ENCODE data around the gene OR2A25. TPM values are rescaled to one million over a fixed set of nuclear protein-coding genes. Genes with fewer than 3 reads are reported as not detected.

The OR2A25 gene
- not detected in 2 replicates for total RNA-seq

GRCh38 chr7:144069511-144069910 lies at the start of gene OR2A25:
OR2A25 (plus strand) TSS chr7:144069811; CDS start chr7:144074220, 4,409 bp downstream.

GRCh38 chr7:144048648-144049047 lies 21.0 kb upstream of the OR2A25 start, which contains the start of gene OR2A5:
OR2A5 (plus strand) TSS chr7:144048948; CDS start chr7:144050402, 1,454 bp downstream.

GRCh38 chr7:144085978-144086377 lies 16.4 kb downstream of the OR2A25 start, which contains the start of gene OR2A12:
OR2A12 (plus strand) TSS chr7:144086278; CDS start chr7:144095108, 8,830 bp downstream.

GRCh38 chr7:144109283-144109682 lies 39.7 kb downstream of the OR2A25 start, which contains the start of gene OR2A2:
OR2A2 (plus strand) TSS chr7:144109583; CDS start chr7:144109583, 0 bp downstream.

GRCh38 chr7:144122876-144123275 lies 53.3 kb downstream of the OR2A25 start, which contains the start of gene OR2A14:
OR2A14 (plus strand) TSS chr7:144123176; CDS start chr7:144129113, 5,937 bp downstream.

Small RNA genes within 50 kb of the gene (small RNA-seq; reads per million reads assigned to genes)
- gene OR2A41P, result not detected

Other genes with a start within 250 kb of the OR2A25 start
- 58.1 and 82.0 TPM in 2 replicates for gene TCAF1, start 167.6 kb upstream of the OR2A25 start, total RNA-seq
- gene OR2F2, start 134.6 kb upstream of the OR2A25 start, total RNA-seq, result not detected in 2 replicates
- gene OR2F1, start 115.0 kb upstream of the OR2A25 start, total RNA-seq, result 0.11 TPM in 1 of 2 replicates, not detected in the other
- not detected in 2 replicates for gene OR6B1, start 69.5 kb upstream of the OR2A25 start, total RNA-seq
- gene OR2A5, start 20.9 kb upstream of the OR2A25 start, total RNA-seq, result not detected in 2 replicates
- gene OR2A12, start 16.5 kb downstream of the OR2A25 start, total RNA-seq, result not detected in 2 replicates
- not detected in 2 replicates for gene OR2A2, start 39.8 kb downstream of the OR2A25 start, total RNA-seq
- not detected in 2 replicates for gene OR2A14, start 53.4 kb downstream of the OR2A25 start, total RNA-seq
- gene CTAGE4, start 113.7 kb downstream of the OR2A25 start, total RNA-seq, result 4.7 and 10.6 TPM in 2 replicates
- 0.11 and 6.3 TPM in 2 replicates for gene ARHGEF35, start 126.0 kb downstream of the OR2A25 start, total RNA-seq
- gene OR2A42, start 169.8 kb downstream of the OR2A25 start, total RNA-seq, result not detected in 2 replicates
- gene OR2A7, start 195.0 kb downstream of the OR2A25 start, total RNA-seq, result 5.6 and 7.1 TPM in 2 replicates
- 7.9 TPM in 1 of 2 replicates, not detected in the other for gene CTAGE8, start 199.5 kb downstream of the OR2A25 start, total RNA-seq
- gene OR2A1, start 242.6 kb downstream of the OR2A25 start, total RNA-seq, result not detected in 2 replicates

Measured in placental epithelial cell (primary cell).